NCI-H748 (cell line): Measurements from ENCODE around the gene GDPD3.

Source experiments
- DNase-seq: peaks from one replicate; lab custom pipeline; 2025; ENCODE audit not compliant: unreplicated experiment; lab: John Stamatoyannopoulos, UW

The GDPD3 gene, protein sequence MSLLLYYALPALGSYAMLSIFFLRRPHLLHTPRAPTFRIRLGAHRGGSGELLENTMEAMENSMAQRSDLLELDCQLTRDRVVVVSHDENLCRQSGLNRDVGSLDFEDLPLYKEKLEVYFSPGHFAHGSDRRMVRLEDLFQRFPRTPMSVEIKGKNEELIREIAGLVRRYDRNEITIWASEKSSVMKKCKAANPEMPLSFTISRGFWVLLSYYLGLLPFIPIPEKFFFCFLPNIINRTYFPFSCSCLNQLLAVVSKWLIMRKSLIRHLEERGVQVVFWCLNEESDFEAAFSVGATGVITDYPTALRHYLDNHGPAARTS

DNA sequence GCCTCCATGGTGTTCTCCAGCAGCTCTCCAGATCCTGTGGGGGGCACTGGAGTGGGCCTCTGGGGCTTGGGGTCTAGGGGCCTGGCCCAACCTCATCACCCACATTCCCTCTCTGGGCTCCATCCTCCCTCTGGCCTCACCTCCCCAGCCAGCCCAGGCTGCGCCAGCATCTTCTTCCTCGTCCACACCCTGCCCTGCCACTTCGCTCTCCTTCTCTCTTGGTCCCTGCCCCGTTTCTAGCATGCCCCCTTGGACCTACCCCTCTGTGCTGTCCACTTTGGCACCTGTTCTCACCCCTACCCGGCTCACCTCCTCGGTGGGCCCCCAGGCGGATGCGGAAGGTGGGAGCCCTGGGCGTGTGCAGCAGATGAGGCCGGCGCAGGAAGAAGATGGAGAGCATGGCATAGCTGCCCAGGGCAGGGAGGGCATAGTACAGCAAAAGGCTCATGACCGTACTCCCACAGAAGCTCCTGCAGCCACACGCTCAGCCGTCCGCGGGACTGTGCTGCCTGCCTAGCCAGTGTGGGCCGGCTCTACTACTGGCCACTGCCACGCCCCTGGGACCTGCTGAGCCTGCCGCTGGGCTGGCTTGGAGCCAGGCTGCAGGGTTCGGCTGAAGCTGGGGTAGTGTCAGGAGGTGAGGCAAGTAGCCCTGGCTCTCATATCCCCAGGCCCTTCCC is at the start of gene GDPD3:
Gene GDPD3 (minus strand): TSS at position 507 of the 680 bp plus-strand sequence. CDS start 59 bp downstream, at position 448.
- DNase-seq = no peak

DNA sequence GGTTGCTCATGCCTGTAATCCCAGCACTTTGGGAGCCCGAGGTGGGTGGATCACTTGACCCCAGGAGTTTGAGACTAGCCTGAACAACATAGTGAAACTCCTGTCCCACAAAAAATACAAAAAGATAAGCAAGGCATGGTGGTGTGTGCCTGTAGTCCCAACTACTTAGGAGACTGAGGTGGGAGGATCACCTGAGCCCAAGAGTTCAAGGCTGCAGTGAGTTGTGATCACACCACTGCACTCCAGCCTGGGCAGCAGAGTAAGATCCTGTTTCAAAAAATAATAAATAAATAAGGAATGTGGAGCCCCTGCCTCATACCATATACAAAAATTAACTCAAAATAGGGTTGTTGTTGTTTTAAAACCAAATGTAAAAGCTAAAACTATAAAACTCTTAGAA is 43.9 kb upstream of the GDPD3 start:
- no peak for DNase-seq

GRCh38 chr16:30155188-30155587 is 41.9 kb upstream of the GDPD3 start:
- DNase-seq = no peak

DNA sequence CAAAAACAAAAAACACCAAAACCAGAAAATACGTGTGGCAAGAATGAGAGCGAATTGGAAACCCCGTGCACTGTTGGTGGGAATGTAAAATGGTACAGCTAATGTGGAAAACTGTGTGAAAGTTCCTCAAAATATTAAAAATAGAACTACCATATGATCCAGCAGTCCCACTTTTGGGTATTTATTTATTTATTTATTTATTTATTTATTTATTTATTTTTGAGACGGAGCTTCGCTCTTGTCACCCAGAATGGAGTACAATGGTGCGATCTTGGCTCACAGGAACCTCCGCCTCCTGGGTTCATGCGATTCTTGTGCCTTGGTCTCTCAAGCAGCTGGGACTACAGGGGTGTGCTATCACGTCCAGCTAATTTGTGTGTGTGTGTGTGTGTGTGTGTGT is 39.2 kb upstream of the GDPD3 start:
- no peak for DNase-seq

DNA sequence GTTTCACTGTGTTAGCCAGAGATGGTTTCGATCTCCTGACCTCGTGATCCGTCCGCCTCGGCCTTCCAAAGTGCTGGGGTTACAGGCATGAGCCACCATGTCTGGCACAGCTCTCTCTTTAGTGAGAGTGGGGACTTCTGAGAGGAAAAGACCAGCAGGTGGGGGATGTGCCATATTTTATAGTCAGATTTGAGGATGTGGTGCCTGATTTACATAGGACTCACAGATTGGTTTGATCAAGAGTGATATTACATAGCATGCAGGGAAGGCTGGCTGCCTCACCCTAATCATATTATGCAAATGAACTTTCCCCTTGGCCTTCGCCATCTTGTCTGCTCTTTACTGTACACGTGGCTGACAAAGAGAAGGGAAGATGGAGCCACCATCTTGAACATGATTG is 37.8 kb upstream of the GDPD3 start:
- DNase-seq = no peak

DNA sequence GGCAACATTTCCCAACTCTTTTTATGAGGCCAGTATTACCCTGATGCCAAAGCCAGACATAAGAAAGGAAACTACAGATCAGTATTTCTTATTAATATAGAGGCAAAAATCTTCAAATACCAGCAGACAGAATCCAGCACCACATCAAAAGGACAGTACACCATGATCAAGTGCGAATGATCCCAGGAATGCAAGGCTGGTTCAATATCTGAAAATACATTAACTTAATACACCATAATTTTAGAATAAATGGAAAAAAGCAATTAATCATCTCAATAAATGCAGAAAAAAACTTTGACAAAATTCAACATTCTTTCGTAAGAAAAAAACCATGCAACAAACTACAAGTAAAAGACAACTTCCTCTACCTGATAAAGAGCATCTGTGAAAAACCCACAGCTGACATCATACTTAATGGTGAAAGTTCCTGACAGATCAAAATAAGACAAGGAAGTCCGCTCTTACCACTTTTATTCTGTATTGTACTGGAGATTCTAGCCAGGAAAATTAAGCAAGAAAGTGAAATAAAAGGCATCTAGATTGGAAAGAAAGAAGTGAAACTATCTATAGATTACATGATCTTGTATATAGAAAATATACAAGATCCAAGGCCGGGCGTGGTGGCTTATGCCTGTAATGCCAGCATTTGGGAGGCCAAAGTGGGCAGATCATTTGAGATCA is 36.1 kb upstream of the GDPD3 start:
- no peak for DNase-seq

DNA sequence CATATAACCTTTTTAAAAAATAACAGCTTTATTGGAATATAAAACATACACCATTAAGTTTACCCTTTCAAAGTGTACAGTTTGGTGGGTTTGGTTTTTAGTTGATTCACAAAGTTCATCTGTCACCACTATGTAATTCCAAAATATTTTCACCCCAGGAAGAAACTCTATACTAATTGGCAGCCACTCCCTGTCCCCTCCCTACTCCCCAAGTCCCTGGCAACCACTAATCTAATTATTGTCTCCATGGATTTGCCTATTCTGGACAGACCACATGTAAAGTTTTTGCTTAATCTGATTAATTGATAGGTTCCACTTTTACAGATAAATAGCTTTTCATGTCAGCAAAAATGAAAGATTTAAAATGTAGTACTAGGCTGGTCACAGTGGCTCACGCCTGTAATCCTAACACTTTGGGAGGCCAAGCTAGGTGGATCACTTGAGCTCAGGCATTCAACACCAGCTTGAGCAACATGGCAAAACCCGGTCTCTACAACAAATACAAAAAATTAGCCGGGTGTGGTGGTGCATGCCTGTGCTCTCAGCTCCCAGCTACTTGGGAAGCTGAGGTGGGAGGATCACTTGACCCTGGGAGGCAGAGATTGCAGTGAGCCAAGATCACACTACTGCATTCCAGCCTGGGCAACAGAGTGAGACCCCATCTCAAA is 34.6 kb upstream of the GDPD3 start:
- DNase-seq = no peak

GRCh38 chr16:30145657-30146056 is 32.3 kb upstream of the GDPD3 start:
- DNase-seq = no peak

DNA sequence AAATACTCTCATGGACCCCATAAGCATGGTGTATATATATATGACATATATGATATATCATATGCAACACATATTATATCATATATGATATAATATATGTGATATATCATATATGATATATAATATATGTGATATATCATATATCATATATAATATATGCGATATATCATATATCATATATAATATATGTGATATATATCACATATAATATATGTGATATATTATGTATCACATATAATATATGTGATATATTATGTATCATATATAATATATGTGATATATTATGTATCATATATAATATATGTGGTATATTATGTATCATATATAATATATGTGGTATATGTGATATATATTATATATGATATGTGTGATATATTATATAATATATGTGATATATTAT is 31.6 kb upstream of the GDPD3 start:
- no peak for DNase-seq

- no peak for DNase-seq
These were observed 30.7 kb upstream of the GDPD3 start for GRCh38 chr16:30144017-30144416.

DNA sequence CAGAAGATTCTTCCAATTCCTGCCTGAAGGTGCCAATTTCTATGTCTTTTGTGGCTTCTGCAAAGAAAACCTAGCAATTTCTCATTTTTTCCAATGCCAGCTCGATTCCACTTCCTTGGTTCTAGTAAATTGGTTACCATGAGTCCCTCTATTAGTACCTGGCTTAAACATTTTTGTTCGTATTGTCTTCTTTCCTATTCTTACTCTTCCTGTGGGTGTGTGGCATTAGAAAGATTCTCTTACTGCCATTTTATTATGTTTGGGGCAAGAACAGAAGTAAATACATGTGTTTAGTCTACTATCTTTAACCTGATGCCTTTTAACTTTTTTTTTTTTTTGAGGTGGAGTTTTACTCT is 30.0 kb upstream of the GDPD3 start:
- DNase-seq = no peak

GRCh38 chr16:30142672-30143346 is 29.5 kb upstream of the GDPD3 start:
- peak; percentile 7 for DNase-seq

DNA sequence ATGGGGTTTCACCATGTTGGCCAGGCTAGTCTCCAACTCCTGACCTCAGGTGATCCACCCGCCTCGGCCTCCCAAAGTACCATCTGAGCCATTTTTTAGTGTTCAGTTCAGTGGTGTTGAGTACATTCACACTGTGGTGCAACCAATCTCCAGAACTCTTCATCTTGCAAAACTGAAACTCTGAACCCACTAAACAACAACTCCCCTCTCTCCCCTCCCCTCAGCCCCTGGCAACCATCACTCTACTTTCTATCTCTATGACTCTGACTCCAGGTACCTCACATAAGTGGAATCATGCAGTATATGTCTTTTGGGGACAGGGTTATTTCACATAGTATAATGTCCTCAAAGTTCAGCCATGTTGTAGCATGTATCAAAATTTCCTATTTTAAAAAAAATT is 28.4 kb upstream of the GDPD3 start:
- DNase-seq = no peak

GRCh38 chr16:30139583-30140481 is 26.5 kb upstream of the GDPD3 start:
- DNase-seq = peak; percentile 35

DNA sequence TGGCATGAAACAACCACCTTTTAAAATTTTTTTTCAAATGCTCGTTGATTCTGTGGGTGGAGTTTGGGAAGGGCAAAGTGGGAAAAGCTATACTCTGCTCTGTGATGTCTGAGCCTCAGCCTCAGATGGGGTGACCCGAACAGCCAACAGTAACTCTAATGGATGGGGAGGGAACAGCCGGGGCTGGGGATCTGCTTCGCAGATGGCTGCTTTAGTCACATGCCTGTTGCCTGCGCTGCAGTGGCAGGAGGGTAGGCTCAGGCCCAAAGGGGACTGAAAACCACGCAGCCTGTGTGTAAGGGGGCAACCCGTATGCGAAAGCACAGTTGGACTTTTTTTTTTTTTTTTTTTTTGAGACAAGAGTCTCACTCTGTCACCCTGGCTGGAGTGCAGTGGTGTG is 24.6 kb upstream of the GDPD3 start:
- no peak for DNase-seq

DNA sequence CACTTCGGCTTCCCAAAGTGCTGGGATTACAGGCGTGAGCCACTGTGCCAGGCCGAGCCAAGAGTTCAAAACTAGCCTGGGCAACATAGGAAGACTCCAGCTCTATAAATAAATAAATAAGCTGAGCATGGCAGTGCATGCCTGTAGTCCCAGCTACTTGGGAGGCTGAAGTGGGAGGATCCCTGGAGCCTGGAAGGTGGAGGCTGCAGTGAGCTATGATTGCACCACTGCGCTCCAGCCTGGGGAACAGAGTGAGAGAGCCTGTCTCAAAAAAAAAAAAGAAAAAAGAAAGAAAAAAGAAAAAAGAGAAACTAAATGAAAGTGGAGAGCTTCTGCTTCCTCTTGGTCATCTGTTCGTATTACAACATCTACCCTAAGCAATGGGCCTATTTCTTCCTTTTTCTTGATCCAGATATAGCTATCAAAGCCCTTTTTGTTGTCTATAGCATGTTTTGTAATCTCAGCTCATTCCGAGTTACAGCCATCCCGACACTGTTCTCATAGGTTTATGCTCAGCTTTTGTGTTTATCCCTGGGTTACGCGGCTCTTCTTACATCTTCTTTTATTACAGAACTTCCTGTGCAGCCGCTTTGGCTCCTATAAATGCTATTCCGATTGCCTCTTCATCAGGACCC is 23.8 kb upstream of the GDPD3 start:
- DNase-seq = no peak

GRCh38 chr16:30132591-30132990 is 19.3 kb upstream of the GDPD3 start:
- DNase-seq = no peak

- peak; percentile 45 for DNase-seq
These were observed 18.6 kb upstream of the GDPD3 start for GRCh38 chr16:30131869-30132475.

DNA sequence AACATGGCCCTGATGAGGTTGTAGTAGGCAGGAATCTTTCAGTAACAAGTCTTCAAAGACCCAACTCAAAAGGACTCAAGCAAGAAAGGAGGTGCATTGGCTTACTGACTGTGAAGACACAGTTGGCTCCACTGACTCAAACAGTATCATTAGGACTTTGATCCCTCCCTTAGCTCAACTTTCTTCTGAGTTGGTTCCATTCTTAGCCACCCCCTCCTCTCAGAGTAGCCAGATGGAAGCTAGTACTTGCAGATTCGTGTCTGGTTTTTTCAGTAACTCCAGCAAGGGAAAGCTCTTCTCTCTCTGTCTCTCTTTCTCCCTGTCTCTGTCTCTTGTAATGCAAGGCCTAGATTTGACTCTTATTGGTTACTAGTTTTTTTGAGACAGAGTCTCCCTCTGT is 14.7 kb upstream of the GDPD3 start:
- no peak for DNase-seq
